GM04503 (cell line): ENCODE data around the gene MED16.

Experiments
- DNase-seq: peaks from one replicate; pipeline ENCODE4 v3.0.0-alpha.2; 2012; ENCODE audit warnings: low read depth

The MED16 gene

DNA sequence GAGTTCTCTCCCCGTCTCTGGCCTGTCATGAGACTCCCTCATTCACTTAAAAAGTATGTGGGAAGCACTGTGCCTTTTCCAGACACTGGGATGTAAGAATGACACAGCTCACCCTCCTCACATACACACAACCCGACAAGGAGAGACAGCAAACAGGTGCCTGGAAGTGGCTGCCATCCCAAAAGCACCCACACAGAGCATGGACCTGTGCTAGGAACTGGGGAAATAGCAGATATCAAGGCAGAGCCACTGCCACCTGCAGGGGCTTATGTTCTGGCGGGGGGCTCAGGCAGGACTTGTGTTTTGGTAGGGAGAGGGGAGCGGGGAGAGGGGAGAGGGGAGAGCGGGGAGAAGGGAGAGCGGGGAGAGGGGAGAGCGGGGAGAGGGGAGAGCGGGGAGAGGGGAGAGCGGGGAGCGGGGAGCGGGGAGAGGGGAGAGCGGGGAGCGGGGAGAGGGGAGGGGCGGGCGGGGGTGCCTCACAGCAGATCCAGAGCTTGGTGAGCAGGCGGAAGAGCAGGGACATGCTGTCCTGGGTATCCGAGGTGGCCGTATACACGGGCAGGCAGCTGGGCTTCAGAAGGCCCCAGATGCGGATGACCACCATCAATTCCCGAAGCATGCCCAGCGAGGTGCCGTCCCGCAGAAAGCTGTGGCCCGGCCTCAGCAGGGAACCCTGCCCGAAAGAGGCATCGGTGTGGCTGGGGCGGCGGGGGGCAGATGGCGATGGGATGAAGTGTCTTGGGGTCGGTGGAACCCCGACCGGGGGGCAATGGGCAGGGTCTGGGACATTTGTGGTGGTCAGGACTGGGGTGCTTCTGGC, 21.3 kb downstream of the MED16 start:
- DNase-seq: no peak

DNA sequence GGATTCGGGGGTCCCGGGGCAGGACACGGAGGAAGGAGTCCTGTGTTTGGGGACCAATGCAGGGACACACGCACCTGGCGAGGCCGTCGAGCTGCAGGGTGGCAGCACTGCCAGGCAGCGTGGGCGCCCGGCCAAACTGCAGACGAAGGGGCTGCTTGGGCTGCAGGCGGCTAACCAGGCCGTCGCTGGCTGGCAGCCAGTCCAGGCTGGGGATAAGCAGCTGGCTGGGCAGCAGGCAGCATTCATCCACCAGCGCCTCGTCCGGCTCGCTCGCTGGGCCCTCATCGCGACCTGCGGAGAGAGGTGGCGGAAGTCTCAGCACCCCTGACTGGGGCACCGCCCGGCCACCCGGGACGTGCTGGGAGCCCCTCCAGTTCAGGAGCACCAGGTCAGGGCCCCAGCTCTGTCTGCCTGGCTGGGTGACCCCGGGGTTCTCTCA, 22.0 kb downstream of the MED16 start:
- DNase-seq: no peak

- DNase-seq: no peak
Measured at GRCh38 chr19:870314-870713, 22.7 kb downstream of the MED16 start.

GRCh38 chr19:869245-870177, 23.5 kb downstream of the MED16 start:
- DNase-seq: peak; percentile 80

DNA sequence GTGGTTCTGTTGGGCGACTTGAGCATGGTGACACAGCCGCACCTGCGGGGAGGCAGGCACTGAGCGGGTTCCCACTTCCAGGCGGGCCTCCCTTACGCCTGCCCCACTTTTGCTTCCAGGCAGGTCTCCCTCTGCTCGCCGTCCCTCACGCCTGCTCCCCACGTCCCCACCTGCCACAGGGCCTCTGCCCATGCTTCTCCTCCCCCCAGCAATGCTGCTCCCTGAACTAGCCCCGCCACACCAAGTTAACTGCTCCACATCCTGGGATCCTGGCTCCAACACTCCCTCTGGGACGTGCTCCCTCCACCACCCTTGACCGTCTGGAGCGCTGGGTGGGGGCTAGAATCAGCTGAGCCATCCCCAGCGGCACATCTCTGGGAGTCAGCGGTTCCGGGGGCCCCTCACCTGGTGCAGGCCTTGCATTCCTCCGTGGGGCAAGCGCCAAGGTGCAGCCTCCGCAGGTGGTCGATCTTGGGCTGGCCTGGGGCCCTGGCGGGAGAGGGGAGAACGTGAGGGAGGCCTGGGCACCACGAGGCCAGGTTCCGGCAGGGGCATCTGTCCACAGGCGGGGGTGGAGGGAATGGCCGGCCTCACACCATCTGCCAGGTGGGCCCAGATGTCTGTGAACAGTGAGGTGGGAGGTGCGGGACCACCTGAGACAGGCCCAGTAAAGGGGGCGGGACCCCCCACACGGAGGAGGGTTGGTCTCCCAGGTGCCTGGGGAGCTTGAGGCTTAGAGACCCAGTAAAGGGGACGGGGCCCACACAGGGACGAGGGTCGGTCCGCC, 24.3 kb downstream of the MED16 start:
- DNase-seq: no peak

GRCh38 chr19:867855-868457, 25.0 kb downstream of the MED16 start:
- DNase-seq: no peak

DNA sequence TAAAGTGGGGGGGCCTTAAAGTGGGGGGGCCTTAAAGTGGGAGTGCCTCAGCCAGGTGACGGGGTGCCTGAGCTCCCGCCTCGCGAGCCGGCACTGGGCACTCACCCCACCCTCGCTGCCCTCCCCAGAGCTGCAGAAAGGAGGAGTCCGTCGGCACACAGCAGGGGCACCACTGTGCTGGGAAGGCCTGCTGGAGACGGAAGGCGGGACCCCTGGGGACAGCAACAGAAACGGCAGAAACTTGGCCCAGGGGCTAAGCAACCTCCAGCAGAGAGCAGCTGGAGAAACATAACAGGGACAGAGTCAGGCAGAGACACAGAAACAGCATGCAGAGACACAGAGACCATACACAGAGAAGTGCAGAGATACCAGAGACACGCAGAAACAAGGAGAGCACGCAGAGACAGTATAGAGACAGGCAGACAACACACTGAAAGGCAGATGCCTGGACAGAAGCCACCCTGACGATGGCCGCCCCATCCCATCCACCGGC, 25.6 kb downstream of the MED16 start:
- DNase-seq: no peak

GRCh38 chr19:866769-867300, 26.2 kb downstream of the MED16 start:
- DNase-seq: no peak

DNA sequence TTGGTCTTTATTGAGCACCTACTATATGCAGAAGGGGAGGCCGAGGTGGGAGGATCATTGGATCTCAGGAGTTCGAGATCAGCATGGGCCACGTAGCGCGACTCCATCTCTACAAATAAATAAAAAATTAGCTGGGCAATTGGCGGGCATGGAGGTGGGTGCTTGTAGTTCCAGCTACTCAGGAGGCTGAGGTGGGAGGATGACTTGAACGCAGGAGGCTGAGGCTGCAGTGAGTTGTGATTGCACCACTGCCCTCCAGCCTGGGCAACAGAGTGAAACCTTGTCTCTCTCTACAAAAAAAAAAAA, 29.7 kb downstream of the MED16 start:
- no peak for DNase-seq

- no peak for DNase-seq
Measured at GRCh38 chr19:862581-863314, 30.2 kb downstream of the MED16 start.

- no peak for DNase-seq
Measured at GRCh38 chr19:861756-862580, 31.0 kb downstream of the MED16 start.

DNA sequence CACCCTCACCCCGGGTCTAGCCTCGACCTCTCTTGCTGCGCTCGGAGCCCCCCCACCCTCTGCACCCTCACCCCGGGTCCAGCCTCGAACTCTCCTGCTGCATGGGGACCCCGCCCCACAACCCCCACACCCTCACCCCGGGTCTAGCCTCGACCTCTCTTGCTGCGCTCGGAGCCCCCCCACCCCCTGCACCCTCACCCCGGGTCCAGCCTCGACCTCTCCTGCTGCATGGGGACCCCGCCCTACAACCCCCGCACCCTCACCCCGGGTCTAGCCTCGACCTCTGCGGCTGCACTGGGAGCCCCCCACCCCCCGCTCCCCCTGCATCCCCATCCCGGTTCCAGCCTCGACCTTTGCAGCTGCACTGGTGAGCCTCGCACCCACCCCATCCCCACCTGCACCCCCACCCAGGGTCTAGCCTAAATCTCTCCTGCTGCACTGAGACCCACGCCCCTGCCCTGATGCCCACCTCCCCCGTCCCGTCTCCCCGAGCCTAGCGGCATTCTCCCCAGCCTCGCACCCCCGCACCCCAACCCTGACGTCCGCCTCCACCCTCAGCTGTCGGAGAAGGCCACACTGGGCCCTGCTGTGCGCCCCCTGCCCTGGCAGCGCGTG, 31.7 kb downstream of the MED16 start:
- no peak for DNase-seq

DNA sequence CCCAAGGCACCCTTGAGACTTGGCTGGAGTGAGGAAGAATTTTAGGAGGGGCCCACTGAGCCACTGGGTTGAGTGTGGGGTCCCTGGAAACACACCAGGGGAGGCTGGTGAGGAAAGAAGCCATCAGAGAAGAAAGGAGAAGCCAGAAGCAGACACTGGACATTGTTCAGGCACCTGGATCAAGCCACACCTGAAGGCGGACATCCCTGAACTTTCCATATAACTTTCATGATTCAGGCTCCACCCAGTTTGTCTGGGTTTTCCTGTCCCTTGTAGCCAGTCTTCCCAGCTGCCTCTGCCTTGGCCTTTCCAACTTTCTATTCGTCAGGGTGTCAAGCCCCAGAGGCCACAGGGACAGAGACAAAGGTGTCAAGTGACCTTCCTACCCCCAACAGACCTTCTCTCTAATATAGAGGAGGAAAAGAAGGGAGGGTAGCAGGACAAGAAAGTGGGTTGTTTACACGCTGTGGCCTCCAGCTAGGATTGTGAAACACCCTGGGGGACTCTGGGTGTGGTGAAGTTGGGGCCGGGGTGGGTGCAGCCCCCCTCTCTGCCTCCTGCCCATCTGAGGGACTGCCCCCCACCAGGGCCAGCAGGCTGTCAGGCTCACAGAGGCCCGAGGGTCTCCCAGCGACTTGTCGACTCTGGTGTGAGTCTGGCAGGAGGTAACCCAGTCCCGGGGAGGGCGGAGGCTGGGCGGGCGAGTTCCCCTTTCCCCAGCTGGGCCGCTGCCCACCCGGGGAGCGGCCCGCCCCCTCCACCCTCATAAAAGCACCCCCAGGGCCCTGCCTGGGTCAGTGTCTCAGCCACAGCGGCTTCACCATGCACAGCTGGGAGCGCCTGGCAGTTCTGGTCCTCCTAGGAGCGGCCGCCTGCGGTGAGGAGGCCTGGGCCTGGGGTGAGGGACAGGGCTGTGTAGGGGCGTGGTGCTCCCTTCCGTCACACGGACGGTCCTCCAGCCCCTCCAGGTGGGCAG, 33.8 kb downstream of the MED16 start, which contains the start of gene CFD:
Gene CFD (plus strand): TSS at position 797 of the 976 bp plus-strand sequence. CDS start 26 bp downstream, at position 823.
- no peak for DNase-seq

DNA sequence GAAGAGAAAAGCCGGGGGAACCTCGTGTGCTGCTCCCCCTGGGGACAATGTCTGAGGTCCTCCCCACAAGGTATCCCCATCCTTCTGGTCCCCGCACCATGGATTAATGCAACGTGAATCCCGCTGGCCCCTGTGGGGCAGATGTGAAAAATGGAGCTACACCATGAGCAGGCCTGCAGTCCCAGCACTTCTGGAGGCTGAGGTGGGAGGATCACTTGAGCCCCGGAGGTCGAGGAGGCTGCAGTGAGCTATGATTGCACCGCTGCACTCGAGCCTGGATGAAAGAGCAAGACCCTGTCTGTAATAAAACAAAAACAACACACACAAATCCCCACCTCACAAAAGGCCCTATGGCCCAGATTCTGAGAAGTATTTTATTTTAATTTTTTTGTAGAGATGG, 34.7 kb downstream of the MED16 start:
- DNase-seq: no peak

GRCh38 chr19:855566-856120, 37.3 kb downstream of the MED16 start:
- DNase-seq: no peak

GRCh38 chr19:855142-855541, 37.8 kb downstream of the MED16 start:
- no peak for DNase-seq

DNA sequence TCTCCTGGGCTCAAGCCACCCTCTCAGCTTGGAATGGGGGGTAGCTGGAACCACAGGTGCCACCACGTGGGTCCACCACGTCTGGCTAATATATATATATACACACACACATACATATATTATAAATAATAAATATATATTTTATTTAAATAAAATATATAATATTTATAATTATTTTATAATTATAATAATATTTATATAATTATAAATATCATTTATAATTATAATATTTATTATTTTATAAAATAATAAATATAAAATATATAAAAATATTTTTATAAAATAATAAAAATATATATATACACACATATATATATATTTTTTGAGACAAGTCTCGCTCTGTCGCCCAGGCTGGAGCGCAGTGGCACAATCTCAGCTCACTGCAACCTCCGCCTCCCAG, 38.4 kb downstream of the MED16 start:
- no peak for DNase-seq
